GM12878 (cell line): ENCODE data around the gene FOSB.

ENCODE experiments used
- CTCF ChIP-seq, 3 experiments: IDR thresholded peaks in 2 of 3; conservative IDR thresholded peaks in 1 of 3; 2 replicates each; pipeline ENCODE4 v1.5.1; 2011; ENCODE audit warnings: low read depth in 3 of 3, low read length in 3 of 3, mild to moderate bottlenecking in 3 of 3, control low read depth in 2 of 3, moderate library complexity in 2 of 3, inconsistent platforms in 1 of 3, mixed read lengths in 1 of 3; ENCODE audit not compliant: control insufficient read depth in 2 of 3, insufficient read depth in 1 of 3; ENCODE audit errors: extremely low read depth in 1 of 3
- EZH2 ChIP-seq: IDR thresholded peaks from 2 replicates; pipeline ENCODE4 v1.6.1; 2012; ENCODE audit warnings: low read depth, mild to moderate bottlenecking, control low read depth, inconsistent platforms, low read length, borderline replicate concordance; ENCODE audit not compliant: control insufficient read depth
- MYC ChIP-seq: IDR thresholded peaks from 2 replicates; pipeline ENCODE4 v1.6.1; 2011; ENCODE audit warnings: mild to moderate bottlenecking, low read length, moderate library complexity, inconsistent platforms; ENCODE audit not compliant: insufficient read depth, insufficient replicate concordance, insufficient read length, severe bottlenecking
- POLR2AphosphoS5 ChIP-seq: IDR thresholded peaks from 2 replicates; pipeline ENCODE4 v1.6.1; 2011; ENCODE audit warnings: mild to moderate bottlenecking, low read length, inconsistent platforms
- RELB ChIP-seq: fragments of 450-650 bp; IDR thresholded peaks from 2 replicates; pipeline ENCODE4 v1.6.1; 2017; ENCODE audit warnings: low read depth, mild to moderate bottlenecking, moderate library complexity
- SUZ12 ChIP-seq: fragments of 200-600 bp; sonication (generic); IDR thresholded peaks from one replicate; pipeline ENCODE4 v1.6.1; 2018; ENCODE audit warnings: antibody characterized with exemption, mild to moderate bottlenecking; ENCODE audit not compliant: unreplicated experiment
- YY1 ChIP-seq: IDR thresholded peaks from 2 replicates; pipeline ENCODE4 v1.6.1; 2011; ENCODE audit warnings: low read depth, mild to moderate bottlenecking, low read length
- ZBED1 ChIP-seq: IDR thresholded peaks from 2 replicates; pipeline ENCODE4 v1.6.1; 2016; ENCODE audit warnings: borderline replicate concordance
- ZNF24 ChIP-seq: fragments of 450-650 bp; IDR thresholded peaks from 2 replicates; pipeline ENCODE4 v1.6.1; 2017; ENCODE audit warnings: antibody characterized with exemption, mild to moderate bottlenecking
- ZZZ3 ChIP-seq: IDR thresholded peaks from 2 replicates; pipeline ENCODE4 v1.6.1; 2011; ENCODE audit warnings: low read depth; ENCODE audit not compliant: control insufficient read depth, insufficient read length
- TF ChIP-seq, protein P1 (sequence below): IDR thresholded peaks from 2 replicates; pipeline ENCODE4 v1.6.1; 2012; ENCODE audit warnings: mild to moderate bottlenecking, low read depth, low read length

- no peak for TF ChIP-seq ZZZ3
- TF ChIP-seq CTCF (IDR thresholded peaks at IDR 0.05 in 2 of 3, conservative IDR thresholded peaks at IDR 0.05 in 1 of 3; ENCODE audit: control insufficient read depth in 2 of 3, extremely low read depth in 1 of 3, insufficient read depth in 1 of 3, low read depth in 3 of 3, low read length in 3 of 3) = no peak
- TF ChIP-seq ZBED1 = no peak
- TF ChIP-seq, protein P1, sequence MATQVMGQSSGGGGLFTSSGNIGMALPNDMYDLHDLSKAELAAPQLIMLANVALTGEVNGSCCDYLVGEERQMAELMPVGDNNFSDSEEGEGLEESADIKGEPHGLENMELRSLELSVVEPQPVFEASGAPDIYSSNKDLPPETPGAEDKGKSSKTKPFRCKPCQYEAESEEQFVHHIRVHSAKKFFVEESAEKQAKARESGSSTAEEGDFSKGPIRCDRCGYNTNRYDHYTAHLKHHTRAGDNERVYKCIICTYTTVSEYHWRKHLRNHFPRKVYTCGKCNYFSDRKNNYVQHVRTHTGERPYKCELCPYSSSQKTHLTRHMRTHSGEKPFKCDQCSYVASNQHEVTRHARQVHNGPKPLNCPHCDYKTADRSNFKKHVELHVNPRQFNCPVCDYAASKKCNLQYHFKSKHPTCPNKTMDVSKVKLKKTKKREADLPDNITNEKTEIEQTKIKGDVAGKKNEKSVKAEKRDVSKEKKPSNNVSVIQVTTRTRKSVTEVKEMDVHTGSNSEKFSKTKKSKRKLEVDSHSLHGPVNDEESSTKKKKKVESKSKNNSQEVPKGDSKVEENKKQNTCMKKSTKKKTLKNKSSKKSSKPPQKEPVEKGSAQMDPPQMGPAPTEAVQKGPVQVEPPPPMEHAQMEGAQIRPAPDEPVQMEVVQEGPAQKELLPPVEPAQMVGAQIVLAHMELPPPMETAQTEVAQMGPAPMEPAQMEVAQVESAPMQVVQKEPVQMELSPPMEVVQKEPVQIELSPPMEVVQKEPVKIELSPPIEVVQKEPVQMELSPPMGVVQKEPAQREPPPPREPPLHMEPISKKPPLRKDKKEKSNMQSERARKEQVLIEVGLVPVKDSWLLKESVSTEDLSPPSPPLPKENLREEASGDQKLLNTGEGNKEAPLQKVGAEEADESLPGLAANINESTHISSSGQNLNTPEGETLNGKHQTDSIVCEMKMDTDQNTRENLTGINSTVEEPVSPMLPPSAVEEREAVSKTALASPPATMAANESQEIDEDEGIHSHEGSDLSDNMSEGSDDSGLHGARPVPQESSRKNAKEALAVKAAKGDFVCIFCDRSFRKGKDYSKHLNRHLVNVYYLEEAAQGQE = no peak
- no peak for TF ChIP-seq POLR2AphosphoS5
- no peak for TF ChIP-seq MYC
- TF ChIP-seq EZH2 = no peak
- no peak for TF ChIP-seq SUZ12
- TF ChIP-seq YY1 = no peak
- TF ChIP-seq RELB = no peak
- no peak for TF ChIP-seq ZNF24
Observed at GRCh38 chr19:45450012-45450333, 17.8 kb upstream of the FOSB start.
